DND-41 (cell line): ENCODE data around the gene TBCB.

ENCODE experiments used
- ATAC-seq: fragments of 200-7000 bp; cut with Tn5 transposase; 3 replicates; pipeline ENCODE4 v1.9.1; 2021; ENCODE audit warnings: low read depth; ENCODE audit not compliant: insufficient read depth
- DNase-seq: peaks from one replicate; pipeline ENCODE4 v3.0.0-alpha.2; 2020
- H2AFZ ChIP-seq: 2 replicates; pipeline ENCODE4 v1.6.0; 2012; ENCODE audit warnings: low read depth, low read length
- H3K27ac ChIP-seq: 2 replicates; pipeline ENCODE4 v1.5.1; 2012; ENCODE audit warnings: low read length, inconsistent platforms
- H3K27me3 ChIP-seq: fragments of 200-600 bp; sonication (generic); 2 replicates; pipeline ENCODE4 v1.6.0; 2012; ENCODE audit warnings: low read length, mild to moderate bottlenecking, inconsistent platforms; ENCODE audit not compliant: insufficient read depth, poor library complexity
- H3K36me3 ChIP-seq: 2 replicates; pipeline ENCODE4 v1.5.1; 2012; ENCODE audit warnings: low read length, inconsistent platforms; ENCODE audit not compliant: insufficient read depth
- H3K4me1 ChIP-seq: 2 replicates; pipeline ENCODE4 v1.5.1; 2012; ENCODE audit warnings: mild to moderate bottlenecking, low read length; ENCODE audit not compliant: insufficient read depth
- H3K4me2 ChIP-seq: 2 replicates; pipeline ENCODE4 v1.6.0; 2012; ENCODE audit warnings: mild to moderate bottlenecking, moderate library complexity, low read length, inconsistent platforms; ENCODE audit not compliant: insufficient read depth
- H3K4me3 ChIP-seq, 2 experiments: fragments of 200-600 bp in 1 of 2; shearing (Covaris generic) in 1 of 2; 2 replicates each; pipeline ENCODE4 v1.5.1; 2012 to 2016; ENCODE audit warnings: inconsistent platforms in 2 of 2, low read length in 2 of 2, mild to moderate bottlenecking in 2 of 2, low read depth in 1 of 2, moderate library complexity in 1 of 2
- H3K79me2 ChIP-seq: 2 replicates; pipeline ENCODE4 v1.6.0; 2012; ENCODE audit warnings: low read length, inconsistent platforms; ENCODE audit not compliant: insufficient read depth
- H3K9ac ChIP-seq: 2 replicates; pipeline ENCODE4 v1.6.0; 2012; ENCODE audit warnings: low read depth, mild to moderate bottlenecking, inconsistent platforms, low read length, moderate library complexity
- H3K9me3 ChIP-seq: 2 replicates; pipeline ENCODE4 v1.5.1; 2012; ENCODE audit warnings: low read length, moderate library complexity, mild to moderate bottlenecking, inconsistent platforms; ENCODE audit not compliant: insufficient read depth, severe bottlenecking
- H4K20me1 ChIP-seq: 2 replicates; pipeline ENCODE4 v1.6.0; 2012; ENCODE audit warnings: low read length; ENCODE audit not compliant: insufficient read depth
- CTCF ChIP-seq: IDR thresholded peaks from 2 replicates; pipeline ENCODE4 v1.5.1; 2012; ENCODE audit warnings: borderline replicate concordance, low read length, moderate library complexity, mild to moderate bottlenecking; ENCODE audit not compliant: poor library complexity, severe bottlenecking; ENCODE audit errors: extremely low read depth
- EZH2 ChIP-seq: IDR thresholded peaks from 3 replicates; pipeline ENCODE4 v1.6.1; 2012; ENCODE audit warnings: borderline replicate concordance, low read depth, mild to moderate bottlenecking, moderate library complexity, low read length, inconsistent platforms; ENCODE audit not compliant: severe bottlenecking

The TBCB gene

GRCh38 chr19:36152352-36153091, 37.3 kb downstream of the TBCB start, which contains the start of gene COX7A1:
Gene COX7A1, minus strand, starts transcription at chr19:36152447. Its CDS starts 40 bp downstream, at chr19:36152407.
- no peak for DNase-seq
- Histone ChIP-seq H3K9ac (no peak within 1 kb of the TSS), H3K27ac (no peak within 1 kb of the TSS), H3K27me3 (no peaks in the 10 kb centered on the region), H3K4me1 (no peaks in the 10 kb centered on the region), H2AFZ (no peak within 1 kb of the TSS), H3K4me3 (no peak within 1 kb of the TSS), H3K36me3 (peaks cover 34% of the 10 kb centered on the region), H3K79me2 (no peaks in the 10 kb centered on the region), H4K20me1 (no peaks in the 10 kb centered on the region), H3K4me2 (no peak within 1 kb of the TSS), H3K9me3 (no peaks in the 10 kb centered on the region)
- no peak for ATAC-seq
- TF ChIP-seq CTCF (no peak), EZH2 (no peak)

GRCh38 chr19:36153126-36153525, 37.9 kb downstream of the TBCB start:
- DNase-seq (no peak), ATAC-seq (no peak)
- Histone ChIP-seq H3K9me3 (no peaks in the 10 kb centered on the region), H3K27me3 (no peaks in the 10 kb centered on the region), H3K9ac (no peak overlapping the region), H3K27ac (no peak overlapping the region), H3K4me1 (no peaks in the 10 kb centered on the region), H2AFZ (no peak overlapping the region), H4K20me1 (no peaks in the 10 kb centered on the region), H3K4me3 (no peak overlapping the region), H3K4me2 (no peak overlapping the region), H3K36me3 (peaks cover 28% of the 10 kb centered on the region), H3K79me2 (no peaks in the 10 kb centered on the region)
- no peak for TF ChIP-seq EZH2
- no peak for TF ChIP-seq CTCF

- Histone ChIP-seq H3K27ac (no peak overlapping the region), H3K79me2 (no peaks in the 10 kb centered on the region), H3K27me3 (no peaks in the 10 kb centered on the region), H3K9ac (no peak overlapping the region), H3K4me2 (no peak overlapping the region), H3K4me1 (no peaks in the 10 kb centered on the region), H4K20me1 (no peaks in the 10 kb centered on the region), H3K9me3 (no peaks in the 10 kb centered on the region), H3K4me3 (no peak overlapping the region), H3K36me3 (no peaks in the 10 kb centered on the region; the same call in 1 of the 2 replicates), H2AFZ (no peak overlapping the region)
- DNase-seq (no peak), ATAC-seq (no peak)
- TF ChIP-seq EZH2: no peak
Measured at GRCh38 chr19:36160821-36161596, 45.7 kb downstream of the TBCB start.

GRCh38 chr19:36163813-36164212, 48.5 kb downstream of the TBCB start:
- no peaks in the 10 kb centered on the region for H3K4me1 ChIP-seq
- ATAC-seq (no peak), DNase-seq (no peak)
- H3K9me3 ChIP-seq: no peaks in the 10 kb centered on the region
- TF ChIP-seq CTCF (no peak), EZH2 (no peak)
- H2AFZ ChIP-seq: no peak overlapping the region
- no peak overlapping the region for H3K27ac ChIP-seq
- no peaks in the 10 kb centered on the region; the same call in 1 of the 2 replicates for H3K36me3 ChIP-seq
- no peaks in the 10 kb centered on the region for H3K27me3 ChIP-seq
- H3K4me3 ChIP-seq: no peak overlapping the region
- H3K4me2 ChIP-seq: no peak overlapping the region
- no peaks in the 10 kb centered on the region for H4K20me1 ChIP-seq
- no peak overlapping the region for H3K9ac ChIP-seq
- H3K79me2 ChIP-seq: no peaks in the 10 kb centered on the region
